HG03442 (cell line): ENCODE results near the gene LETMD1.
"Not testable (repeated sequence)": the region's sequence is repeated elsewhere in the genome, so short reads cannot be mapped to it uniquely, and the experiment has no call there.

ENCODE experiments used
- ATAC-seq: cut with Tn5 transposase; IDR thresholded peaks from one replicate; pipeline ENCODE4 v1.9.1; 2021; ENCODE audit warnings: mild to moderate bottlenecking, moderate library complexity; ENCODE audit not compliant: unreplicated experiment

LETMD1 gene

GRCh38 chr12:51047655-51048540 lies at the start of gene LETMD1:
Gene LETMD1 (plus strand): TSS chr12:51048327. CDS start chr12:51048357, 30 bp downstream.
- ATAC-seq = peak; percentile 92

DNA sequence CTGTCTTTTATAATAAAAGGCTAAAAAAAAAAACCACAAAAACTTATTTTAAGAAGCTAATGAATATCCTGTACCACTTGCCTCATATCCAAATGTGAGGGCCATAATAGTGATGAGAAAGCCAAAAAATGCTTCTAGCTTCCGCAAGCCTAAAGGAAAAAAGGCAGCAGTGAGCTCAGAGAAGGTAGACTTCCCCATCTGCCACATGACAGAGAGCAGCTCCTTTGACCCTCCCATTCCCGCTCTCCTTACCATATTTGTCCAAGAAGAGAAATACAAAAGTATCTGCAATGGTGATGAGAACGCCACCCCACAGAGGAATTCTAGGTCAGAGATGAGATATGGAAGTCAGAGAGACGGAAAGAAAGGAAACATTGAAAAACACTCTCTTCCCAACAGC lies 49.0 kb upstream of the LETMD1 start:
- ATAC-seq = no peak

- no peak for ATAC-seq
Observed at GRCh38 chr12:51000245-51000644, 47.9 kb upstream of the LETMD1 start.

GRCh38 chr12:51001799-51002198 lies 46.3 kb upstream of the LETMD1 start:
- ATAC-seq = no peak

DNA sequence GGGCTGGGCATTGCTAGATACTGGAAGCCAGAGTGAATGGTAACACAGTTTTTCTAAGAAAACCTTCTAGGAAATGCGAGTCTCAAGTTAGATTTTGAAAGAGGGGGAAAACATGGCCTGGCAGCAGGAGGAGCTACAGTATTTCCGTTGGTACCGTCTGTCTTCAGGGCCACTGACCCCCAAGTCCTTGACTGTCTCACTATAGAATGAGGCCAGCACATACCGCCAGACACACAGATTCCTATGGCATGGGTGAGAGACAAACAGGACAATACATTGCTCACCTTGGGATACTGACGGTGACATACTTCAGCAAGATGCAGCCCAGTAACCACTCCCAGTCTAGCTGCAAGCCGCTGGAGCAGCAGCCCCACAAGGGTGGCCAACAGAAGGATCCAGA lies 43.6 kb upstream of the LETMD1 start:
- no peak for ATAC-seq

GRCh38 chr12:51005030-51005429 lies 43.1 kb upstream of the LETMD1 start:
- ATAC-seq = no peak

DNA sequence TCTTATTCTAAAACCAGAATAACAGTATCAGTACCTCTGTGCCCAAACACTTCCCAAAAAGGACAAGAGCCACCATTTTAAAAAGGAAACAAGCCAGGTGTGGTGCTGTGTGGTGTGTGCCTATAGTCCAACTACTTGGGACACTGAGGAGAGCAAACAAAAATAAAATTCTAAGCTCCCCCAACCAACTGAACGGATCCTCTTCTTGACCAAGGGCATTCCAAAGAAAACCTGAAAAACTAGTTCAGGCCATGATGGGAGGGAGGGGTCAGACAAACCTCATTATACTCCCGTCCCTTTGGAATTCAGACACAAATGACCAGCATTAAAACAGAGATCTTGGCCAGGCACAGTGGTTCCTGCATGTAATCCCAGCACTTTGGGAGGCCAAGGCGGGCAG lies 42.5 kb upstream of the LETMD1 start:
- no peak for ATAC-seq

GRCh38 chr12:51008329-51009055 lies 39.6 kb upstream of the LETMD1 start:
- ATAC-seq = no peak

- no peak for ATAC-seq
Observed at GRCh38 chr12:51009056-51009440, 39.1 kb upstream of the LETMD1 start.

- no peak for ATAC-seq
Observed at GRCh38 chr12:51011955-51012354, 36.2 kb upstream of the LETMD1 start.

DNA sequence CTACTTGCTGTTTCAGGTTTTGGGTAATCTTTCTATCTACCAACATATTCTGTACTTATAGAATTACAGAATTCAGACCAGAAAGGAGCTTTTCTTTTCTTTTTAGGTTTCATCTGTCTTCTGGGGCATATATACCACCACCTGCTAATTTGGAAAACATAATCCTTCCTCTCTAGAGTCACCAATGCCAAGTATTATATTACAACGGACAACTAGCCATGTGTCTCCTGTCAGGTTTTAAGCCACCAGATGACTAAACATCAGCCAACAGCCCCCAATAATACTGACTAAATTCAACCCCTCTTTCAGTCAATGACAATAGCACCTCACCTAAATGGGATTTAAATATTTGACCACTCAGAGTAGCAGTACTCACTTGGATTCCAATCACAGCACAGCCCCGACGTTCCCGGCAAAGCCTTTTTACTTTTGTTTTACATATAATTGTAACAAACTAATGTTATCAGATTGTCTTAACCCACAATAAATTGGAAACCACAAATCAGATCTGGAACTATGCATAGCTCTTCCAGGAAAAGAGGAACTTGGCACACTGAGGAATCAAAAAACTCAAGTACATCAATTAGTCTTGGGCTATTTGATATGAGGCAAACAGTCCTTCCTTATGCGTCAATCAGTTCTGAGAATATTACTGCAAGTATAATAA lies 35.4 kb upstream of the LETMD1 start:
- ATAC-seq = no peak

DNA sequence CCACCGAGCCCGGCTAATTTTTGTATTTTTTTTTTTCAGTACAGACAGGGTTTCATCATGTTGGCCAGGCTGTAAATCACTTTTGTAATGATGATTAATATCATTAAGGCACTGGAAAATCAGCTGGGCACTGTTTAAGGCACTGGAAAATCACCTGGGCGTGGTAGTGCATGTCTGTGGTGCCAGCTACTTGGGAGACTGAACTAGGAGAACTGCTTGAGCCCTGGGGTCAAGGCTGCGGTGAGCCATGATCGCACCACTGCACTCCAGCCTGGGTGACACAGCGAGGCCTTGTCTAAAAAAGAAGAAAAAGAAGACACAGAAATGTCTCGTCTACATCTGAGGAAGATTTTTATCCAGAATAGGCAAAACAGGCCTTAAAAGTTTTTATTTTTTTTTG lies 34.7 kb upstream of the LETMD1 start:
- ATAC-seq = no peak

DNA sequence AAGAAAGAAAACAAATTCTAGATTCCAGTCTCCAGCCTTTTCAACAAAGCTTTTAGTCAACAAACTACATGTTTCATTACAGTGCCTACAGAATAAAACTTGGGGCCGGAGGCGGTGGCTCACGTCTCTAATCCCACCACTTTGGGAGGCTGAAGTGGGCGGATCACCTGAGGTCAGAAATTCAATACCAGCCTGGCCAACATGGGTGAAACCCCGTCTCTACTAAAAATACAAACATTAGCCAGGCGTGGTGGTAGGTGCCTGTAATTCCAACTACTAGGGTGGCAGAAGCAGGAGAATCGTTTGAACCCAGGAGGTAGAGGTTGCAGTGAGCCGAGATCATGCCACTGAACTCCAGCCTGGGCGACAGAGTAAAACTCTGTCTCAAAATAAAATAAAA lies 33.7 kb upstream of the LETMD1 start:
- not testable (repeated sequence) for ATAC-seq

DNA sequence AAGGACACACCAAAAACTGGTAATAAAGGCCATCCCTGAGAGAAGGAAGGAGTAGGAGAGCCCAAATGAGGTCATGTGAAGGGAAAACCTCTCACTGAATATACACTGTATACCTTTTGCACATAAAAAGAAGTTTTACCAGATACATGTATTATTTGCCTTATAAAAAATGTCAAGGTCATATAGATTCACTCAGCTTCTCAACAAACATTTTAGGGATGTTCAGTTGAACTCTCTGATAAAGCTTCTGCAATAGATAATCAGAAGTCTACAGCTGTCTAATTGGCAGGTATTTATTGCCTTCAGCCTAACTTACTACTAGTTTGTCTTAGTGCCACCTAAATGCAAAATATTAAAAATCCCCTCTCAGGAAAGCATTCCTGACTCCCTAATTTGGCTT lies 30.7 kb upstream of the LETMD1 start:
- no peak for ATAC-seq

DNA sequence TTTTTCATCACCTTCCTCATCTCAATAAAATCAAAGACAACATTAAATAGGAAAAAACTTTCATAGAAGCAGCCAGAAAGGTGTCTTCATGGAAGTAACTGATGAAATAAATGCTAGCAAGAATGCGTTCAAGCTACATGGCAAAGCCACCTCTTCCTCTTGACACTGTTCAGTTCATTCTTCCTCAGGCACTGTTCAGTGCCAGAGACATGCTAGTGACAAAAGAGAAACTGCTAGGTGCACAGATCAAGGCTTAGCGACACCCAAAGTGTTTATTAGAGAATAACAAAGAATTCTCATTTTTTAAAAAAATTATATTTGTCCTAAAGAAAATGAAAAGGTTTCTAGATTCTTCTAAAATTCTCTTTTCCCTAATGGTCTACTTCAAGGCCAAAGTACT lies 29.2 kb upstream of the LETMD1 start:
- no peak for ATAC-seq

DNA sequence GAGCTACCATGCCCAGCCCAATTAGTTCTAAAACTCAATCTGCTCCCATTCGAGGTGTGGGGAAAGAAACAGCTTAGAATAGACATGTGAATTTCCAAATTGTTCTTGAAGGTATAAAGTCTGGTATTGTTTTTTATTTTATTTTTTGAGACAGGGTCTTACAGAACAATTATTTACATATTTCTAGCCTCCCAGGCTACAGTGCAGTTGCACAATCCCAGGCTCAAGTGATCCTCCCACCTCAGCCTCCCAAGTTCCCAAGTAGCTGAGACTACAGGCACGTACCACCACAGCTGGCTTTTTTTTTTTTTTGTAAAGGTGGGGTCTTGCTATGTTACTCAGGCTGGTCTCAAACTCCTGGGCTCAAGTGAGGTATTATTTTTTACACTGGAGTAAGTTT lies 28.2 kb upstream of the LETMD1 start:
- no peak for ATAC-seq

GRCh38 chr12:51020448-51021182 lies 27.5 kb upstream of the LETMD1 start:
- ATAC-seq = no peak

DNA sequence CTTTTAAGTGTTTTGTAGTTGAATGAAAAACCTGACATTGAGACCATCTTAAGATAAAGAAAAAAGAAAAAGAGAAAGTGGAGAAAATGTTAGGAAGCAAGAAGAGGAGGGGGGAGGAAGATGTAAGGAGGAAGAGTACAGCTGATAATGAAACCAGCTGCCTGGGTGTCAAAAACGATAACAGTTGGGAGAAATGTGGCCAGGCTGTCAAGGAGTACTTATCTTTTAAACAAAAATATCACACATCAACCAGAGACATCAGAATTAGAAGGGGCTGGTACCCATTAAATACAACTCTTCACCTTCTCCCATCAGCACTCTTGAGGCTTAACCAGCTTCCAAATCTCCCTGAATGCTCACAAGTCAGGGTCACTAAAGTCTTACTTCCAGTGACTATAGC lies 26.4 kb upstream of the LETMD1 start:
- no peak for ATAC-seq

GRCh38 chr12:51023625-51024382 lies 24.3 kb upstream of the LETMD1 start:
- ATAC-seq = no peak

- ATAC-seq = no peak
Observed at GRCh38 chr12:51025338-51025835, 22.7 kb upstream of the LETMD1 start.
